Activated T-cell treated with anti-CD3 and anti-CD28 coated beads, Interleukin-2, amount 50 U/mL, for 24 hours (primary cell): ENCODE results near the gene FMNL2.
"Not testable (repeated sequence)": the region's sequence is repeated elsewhere in the genome, so short reads cannot be mapped to it uniquely, and the experiment has no call there.

Experiments used
- DNase-seq: peaks from one replicate; pipeline ENCODE4 v3.0.0-alpha.2; 2020
- H3K27ac Mint-ChIP-seq: 2 replicates; pipeline ENCODE4 v1.8.0; 2020; ENCODE audit warnings: mild to moderate bottlenecking, mixed read lengths
- H3K27me3 Mint-ChIP-seq: 2 replicates; pipeline ENCODE4 v1.8.0; 2020; ENCODE audit warnings: mixed read lengths
- H3K36me3 Mint-ChIP-seq: 2 replicates; pipeline ENCODE4 v1.8.0; 2020; ENCODE audit warnings: low read depth, mixed read lengths
- H3K4me1 Mint-ChIP-seq: 2 replicates; pipeline ENCODE4 v1.8.0; 2020; ENCODE audit warnings: low read depth, mixed read lengths
- H3K4me3 Mint-ChIP-seq: 2 replicates; pipeline ENCODE4 v1.8.0; 2020; ENCODE audit warnings: mild to moderate bottlenecking, moderate library complexity, mixed read lengths
- H3K9me3 Mint-ChIP-seq: 2 replicates; pipeline ENCODE4 v1.8.0; 2020; ENCODE audit warnings: mixed read lengths

FMNL2 gene

DNA sequence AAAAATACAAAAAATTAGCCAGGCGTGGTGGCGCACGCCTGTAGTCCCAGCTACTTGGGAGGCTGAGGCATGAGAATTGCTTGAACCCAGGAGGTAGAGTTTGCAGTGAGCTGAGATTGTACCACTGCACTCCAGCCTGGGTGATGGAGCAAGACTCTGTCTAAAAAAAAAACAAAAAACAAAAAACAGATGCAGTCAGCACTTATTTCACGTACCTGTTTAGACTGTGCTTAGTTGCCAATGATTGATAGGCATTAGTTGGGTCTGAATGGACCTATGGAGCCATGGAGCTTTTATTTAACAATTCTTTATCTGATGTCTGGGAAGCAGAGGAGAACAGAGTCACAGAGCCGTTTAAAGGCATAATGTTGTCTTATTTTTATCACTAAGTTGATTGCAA lies 139.5 kb downstream of the FMNL2 start:
- DNase-seq, H3K9me3 Mint-ChIP-seq, H3K36me3 Mint-ChIP-seq, H3K4me1 Mint-ChIP-seq, H3K4me3 Mint-ChIP-seq, H3K27ac Mint-ChIP-seq: not testable (repeated sequence)
- H3K27me3 Mint-ChIP-seq: peaks cover 14% of the 10 kb centered on the region

DNA sequence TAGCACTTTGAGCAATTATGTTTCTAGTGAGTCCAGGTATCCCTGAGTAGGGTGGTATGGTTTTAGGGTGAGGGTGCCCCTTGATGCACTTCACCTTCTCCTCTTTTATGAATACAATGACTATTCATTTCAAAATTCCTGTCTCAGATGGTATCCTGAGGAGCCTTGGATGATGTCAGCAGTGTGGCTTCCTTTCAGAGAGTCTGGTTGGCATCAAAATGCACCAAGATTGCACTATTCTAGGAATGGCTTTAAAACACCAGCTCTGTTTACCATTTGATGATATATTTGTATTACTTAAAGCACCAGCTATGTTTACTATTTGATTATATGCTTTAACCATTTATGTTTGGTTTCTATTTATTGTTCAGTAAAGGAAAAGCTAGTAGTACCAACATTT lies 141.0 kb downstream of the FMNL2 start:
- no peaks in the 10 kb centered on the region for H3K4me1 Mint-ChIP-seq

DNA sequence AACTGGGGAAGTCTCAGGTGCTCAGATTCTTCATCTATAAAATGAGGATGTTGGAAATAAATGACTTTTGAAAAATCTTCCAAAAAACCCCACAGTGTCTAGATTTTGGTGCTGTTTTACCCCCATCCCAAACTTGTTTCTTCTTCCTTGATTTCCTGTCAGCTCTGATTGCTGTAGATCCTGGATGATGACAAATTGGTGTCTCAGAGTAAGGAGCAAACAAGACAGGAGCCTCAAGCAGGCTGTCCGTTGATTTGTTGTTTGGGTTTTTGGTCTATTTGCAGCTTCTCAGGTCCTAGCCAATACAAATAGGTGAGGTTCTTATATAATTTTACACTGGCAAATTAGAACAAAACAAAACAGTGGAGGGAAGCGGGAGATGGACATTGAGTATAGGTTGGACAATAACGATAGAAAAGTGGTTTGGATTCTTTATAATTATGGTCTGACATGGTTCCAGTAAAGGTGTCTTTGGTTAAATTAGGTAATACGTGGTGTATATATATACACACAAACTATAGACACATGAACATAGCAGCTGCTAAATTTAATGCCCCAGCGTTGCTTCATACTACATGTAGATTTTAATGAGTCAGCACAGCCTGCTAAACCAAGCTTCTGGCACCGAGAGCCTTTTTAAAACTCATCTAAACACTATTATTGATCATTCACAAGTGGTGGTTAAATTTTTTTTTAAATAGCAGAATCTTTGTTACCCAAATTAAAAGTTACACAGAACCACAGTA lies 142.5 kb downstream of the FMNL2 start:
- Mint-ChIP-seq H3K27me3 (peaks cover 12% of the 10 kb centered on the region), H3K36me3 (no peaks in the 10 kb centered on the region), H3K9me3 (no peaks in the 10 kb centered on the region), H3K4me3 (no peak overlapping the region), H3K4me1 (no peaks in the 10 kb centered on the region), H3K27ac (no peak overlapping the region)
- no peak for DNase-seq

More for the DNA sequence above, 141.0 kb downstream of the FMNL2 start:
- Mint-ChIP-seq H3K4me3 (no peak overlapping the region), H3K27ac (no peak overlapping the region), H3K27me3 (peaks cover 12% of the 10 kb centered on the region), H3K9me3 (no peaks in the 10 kb centered on the region), H3K36me3 (no peaks in the 10 kb centered on the region)
- no peak for DNase-seq

DNA sequence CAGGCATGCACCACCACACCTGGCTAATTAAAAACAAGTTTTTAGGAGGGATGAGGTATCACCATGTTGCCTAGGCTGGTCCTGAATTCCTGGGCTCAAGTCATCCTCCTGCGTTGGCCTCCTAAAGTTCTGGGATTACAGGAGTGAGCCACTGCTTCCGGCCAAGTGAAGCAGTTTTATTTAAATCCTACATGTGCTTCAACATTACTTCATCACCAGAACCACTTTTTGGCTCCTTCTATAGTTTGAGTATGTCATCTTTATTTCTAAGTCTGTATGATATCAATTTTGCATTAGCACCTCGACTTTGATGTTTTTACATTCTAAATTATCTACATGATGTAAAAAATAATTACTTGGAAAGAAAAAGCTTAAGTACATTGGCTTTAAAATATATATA lies 144.3 kb downstream of the FMNL2 start:
- Mint-ChIP-seq H3K27ac (no peak overlapping the region), H3K36me3 (no peaks in the 10 kb centered on the region), H3K4me1 (no peaks in the 10 kb centered on the region), H3K27me3 (peaks cover 8% of the 10 kb centered on the region), H3K4me3 (no peak overlapping the region), H3K9me3 (no peaks in the 10 kb centered on the region)
- no peak for DNase-seq

DNA sequence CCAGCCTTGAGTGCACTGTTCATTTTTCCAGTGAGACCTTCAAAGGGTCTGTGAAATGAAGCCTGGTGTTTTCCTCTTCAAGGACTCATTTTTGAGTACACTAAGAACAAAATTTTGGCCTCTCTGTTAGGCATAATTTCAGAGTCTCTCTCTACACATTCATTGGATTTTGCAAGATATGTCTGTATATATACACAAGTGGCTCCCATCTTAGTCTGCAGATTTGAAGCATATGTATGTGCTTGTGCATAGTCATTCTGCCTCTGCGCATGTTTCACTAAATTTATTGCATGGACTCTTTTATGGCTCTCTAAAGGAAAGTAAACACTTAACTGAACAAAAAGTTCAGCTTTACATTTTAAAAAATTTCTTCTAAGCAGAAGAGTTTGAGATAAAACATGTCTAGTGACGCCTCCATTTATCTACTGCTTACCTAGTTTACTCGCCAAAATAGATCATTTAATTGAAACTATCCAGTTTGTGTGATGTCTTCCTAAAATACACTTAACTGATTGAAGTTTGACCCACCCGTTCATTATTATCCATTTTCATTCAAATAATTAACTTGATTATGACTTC lies 145.9 kb downstream of the FMNL2 start:
- Mint-ChIP-seq H3K4me1 (no peaks in the 10 kb centered on the region), H3K27me3 (peaks cover 5% of the 10 kb centered on the region), H3K27ac (no peak overlapping the region)

DNA sequence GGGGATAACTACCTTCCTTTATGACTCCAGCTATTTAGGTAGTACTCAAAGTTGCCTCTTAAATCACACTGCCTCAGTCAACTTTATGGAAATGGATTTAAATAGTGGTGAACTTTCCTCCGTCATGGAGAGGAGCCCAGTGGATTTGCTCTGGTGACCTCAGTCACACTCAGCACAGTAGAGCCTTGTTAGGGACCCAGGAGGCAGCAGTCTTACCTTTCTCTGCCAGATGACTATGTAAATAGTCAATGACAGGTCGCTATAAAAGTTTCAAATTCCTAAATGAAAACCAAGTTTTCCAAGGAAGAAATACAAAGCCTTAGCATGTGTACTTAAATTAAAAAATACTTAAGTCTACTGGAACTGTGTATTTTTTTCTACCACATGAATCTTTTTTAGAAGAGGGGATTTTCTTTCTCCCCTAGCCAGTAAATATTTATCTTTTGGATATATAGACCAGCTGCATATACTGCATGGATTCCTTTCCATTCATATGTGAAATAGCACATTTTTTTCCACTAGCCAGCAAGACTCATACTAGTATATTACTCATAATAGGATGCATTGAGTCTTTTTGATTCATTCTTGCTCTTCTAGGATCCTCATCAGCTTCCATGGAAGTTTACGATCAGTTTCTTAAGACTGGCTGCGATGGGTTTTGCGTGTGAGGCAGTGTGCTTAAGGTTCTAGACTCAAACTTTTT lies 147.1 kb downstream of the FMNL2 start:
- no peak overlapping the region for H3K27ac Mint-ChIP-seq
- H3K27me3 Mint-ChIP-seq: peaks cover 5% of the 10 kb centered on the region
- DNase-seq: no peak

More for the DNA sequence above, 145.9 kb downstream of the FMNL2 start:
- Mint-ChIP-seq H3K4me3 (no peak overlapping the region), H3K9me3 (no peaks in the 10 kb centered on the region), H3K36me3 (no peaks in the 10 kb centered on the region)
- no peak for DNase-seq

DNA sequence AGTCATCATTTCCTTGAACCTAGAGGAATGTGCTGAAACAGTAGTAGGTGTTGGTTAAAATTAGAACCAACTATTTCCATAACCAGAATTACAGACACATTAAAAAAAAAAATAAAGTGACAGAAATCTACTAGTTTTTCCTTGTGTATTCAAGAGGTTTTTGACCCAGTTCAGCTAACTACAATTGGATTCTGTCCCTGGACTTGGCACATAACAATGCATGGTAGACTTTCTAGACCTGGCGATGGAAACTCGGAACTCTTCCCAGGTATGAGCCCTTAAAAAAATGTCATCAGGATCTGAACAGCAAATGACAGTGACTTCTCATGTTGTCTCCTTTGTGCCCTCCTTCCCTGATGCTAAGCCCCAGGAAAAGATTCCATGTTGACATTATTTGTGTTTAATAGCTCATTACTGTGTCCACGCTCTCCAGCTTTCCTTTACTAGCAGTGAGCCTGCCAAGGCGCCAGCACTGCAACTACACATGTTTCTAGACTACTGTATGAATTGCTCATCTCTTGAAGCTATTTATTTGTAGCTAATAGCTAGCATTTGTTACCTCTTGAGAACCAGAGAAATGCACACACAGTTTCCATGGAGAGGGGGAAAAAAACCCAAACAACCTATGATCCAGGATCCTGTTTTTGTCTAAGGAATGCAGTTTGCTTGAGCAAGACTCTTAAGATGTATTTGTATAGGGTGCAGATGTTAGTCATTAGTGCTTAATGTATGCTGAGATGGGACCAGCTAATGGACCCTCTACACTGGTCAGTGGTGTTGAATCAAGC lies 148.5 kb downstream of the FMNL2 start:
- no peak overlapping the region for H3K27ac Mint-ChIP-seq
- H3K9me3 Mint-ChIP-seq: no peaks in the 10 kb centered on the region
- DNase-seq: no peak
- H3K36me3 Mint-ChIP-seq: no peaks in the 10 kb centered on the region
- peaks cover 5% of the 10 kb centered on the region for H3K27me3 Mint-ChIP-seq
- H3K4me3 Mint-ChIP-seq: no peak overlapping the region
- no peaks in the 10 kb centered on the region for H3K4me1 Mint-ChIP-seq

More for the DNA sequence above, 147.1 kb downstream of the FMNL2 start:
- Mint-ChIP-seq H3K36me3 (no peaks in the 10 kb centered on the region), H3K9me3 (no peaks in the 10 kb centered on the region), H3K4me3 (no peak overlapping the region), H3K4me1 (no peaks in the 10 kb centered on the region)

DNA sequence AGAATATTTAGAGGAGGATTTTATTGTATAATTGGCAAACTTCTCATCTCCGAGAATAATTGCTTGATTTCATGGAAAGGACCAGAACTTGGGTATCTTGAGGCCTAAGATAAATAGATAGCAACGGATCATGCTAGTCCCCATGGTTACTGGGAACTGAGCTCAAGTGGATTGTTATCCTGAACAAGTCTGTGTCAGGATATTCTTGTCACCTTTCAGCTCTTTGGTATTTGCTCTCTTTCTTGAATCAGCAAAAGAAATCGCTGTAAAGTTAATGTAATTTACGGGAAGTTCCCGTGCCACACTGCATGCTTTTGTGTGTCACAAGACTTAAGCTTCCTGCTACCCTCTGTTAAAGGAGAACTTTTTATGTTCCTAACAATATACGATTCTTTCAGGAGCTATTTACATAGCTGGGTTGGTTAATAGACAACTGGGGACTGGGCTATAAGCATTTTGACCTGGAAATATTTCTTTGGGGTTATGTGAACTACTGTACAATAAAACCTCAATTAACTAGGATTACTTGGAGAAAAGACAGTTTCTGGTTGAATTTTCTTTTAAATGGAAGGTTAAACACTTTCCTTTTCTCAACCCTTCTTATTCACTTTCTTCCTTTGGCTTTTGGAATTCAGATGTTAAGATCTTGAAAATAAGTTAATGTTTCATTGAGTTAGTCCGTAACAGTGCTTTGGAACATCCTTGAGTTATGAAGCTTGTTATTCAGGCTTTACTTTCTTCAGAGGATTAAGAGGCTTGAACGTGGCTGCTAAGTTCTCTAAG lies 151.2 kb downstream of the FMNL2 start:
- no peaks in the 10 kb centered on the region for H3K9me3 Mint-ChIP-seq
- H3K27me3 Mint-ChIP-seq: peaks cover 11% of the 10 kb centered on the region
- H3K4me1 Mint-ChIP-seq: no peaks in the 10 kb centered on the region
- no peak overlapping the region for H3K27ac Mint-ChIP-seq
- no peak overlapping the region for H3K4me3 Mint-ChIP-seq
- H3K36me3 Mint-ChIP-seq: no peaks in the 10 kb centered on the region
- no peak for DNase-seq

DNA sequence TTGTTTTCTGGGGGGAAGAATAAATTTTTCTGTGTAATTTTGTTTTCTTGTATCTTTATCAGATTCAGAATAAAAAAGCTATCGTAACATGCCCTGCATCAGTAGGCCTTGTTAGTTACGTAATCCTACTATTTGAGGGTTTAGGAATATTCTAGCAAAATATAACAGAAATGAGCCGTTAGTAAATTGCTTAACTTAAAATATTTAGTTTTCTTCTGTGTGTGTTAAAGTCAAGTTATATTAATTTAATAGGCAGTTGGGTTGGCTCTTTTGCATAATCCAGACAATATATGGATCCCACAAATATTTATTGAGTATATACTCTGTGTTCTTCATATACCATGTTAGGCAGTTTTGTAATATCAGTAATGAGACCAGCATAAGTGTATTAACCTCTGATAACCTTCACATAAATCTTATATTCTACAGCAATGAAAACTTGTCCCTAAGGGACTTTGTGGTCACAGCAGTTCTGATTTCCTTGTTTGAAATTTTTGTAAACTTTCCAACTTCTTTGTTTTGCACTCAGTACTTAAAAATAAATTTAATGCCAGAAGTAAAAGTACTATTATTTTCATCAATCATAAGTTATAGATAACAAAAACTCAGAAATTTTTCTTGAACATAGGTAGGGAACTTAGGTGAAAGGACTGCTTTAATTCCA lies 151.9 kb downstream of the FMNL2 start:
- Mint-ChIP-seq H3K27ac (no peak overlapping the region), H3K4me1 (no peaks in the 10 kb centered on the region), H3K4me3 (no peak overlapping the region), H3K27me3 (peaks cover 11% of the 10 kb centered on the region), H3K9me3 (no peaks in the 10 kb centered on the region), H3K36me3 (no peaks in the 10 kb centered on the region)
- DNase-seq: no peak

DNA sequence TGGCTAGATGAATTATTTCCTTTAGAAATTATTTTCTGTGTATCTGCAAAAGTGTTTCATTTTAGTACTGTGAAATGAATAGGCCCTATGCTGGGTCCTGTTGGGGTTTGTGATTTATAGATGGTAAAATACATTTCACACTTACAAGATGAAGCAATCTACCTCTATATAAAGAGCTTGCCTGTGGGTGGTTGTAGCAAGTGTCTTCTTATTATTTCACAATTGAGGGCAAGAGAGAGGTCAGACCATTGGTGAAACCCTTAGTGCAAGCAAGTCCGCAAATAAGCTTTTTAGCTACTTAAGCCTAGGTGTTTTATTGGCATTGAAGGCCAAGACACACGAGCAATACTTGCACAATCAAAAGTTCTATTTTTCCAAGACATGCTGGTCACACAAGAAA lies 153.1 kb downstream of the FMNL2 start:
- Mint-ChIP-seq H3K4me3 (no peak overlapping the region), H3K4me1 (no peaks in the 10 kb centered on the region), H3K27ac (no peak overlapping the region), H3K9me3 (no peaks in the 10 kb centered on the region), H3K27me3 (peaks cover 14% of the 10 kb centered on the region), H3K36me3 (no peaks in the 10 kb centered on the region)
- no peak for DNase-seq

DNA sequence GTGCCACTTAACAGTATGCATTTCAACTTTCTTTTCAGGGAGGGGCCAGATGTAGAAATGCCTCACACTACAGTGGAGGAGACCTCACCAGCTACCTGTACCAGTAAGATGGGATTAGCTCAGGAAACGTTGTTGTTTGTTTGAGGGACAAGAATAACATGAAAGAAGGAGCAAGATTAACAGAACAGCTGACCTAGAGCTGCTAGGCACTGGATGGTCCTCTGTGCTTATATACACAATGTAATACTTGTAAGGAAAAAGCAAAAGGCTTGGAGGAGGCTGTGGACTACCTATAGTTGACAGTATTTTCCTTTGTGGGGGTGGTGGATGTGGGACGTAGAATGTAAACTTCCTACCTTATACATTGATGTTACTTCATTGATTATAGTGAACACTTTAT lies 154.4 kb downstream of the FMNL2 start:
- H3K4me1 Mint-ChIP-seq: no peaks in the 10 kb centered on the region
- H3K27me3 Mint-ChIP-seq: peaks cover 17% of the 10 kb centered on the region
- H3K36me3 Mint-ChIP-seq: no peaks in the 10 kb centered on the region
- DNase-seq: no peak
- no peaks in the 10 kb centered on the region for H3K9me3 Mint-ChIP-seq
- no peak overlapping the region for H3K4me3 Mint-ChIP-seq
- H3K27ac Mint-ChIP-seq: no peak overlapping the region

DNA sequence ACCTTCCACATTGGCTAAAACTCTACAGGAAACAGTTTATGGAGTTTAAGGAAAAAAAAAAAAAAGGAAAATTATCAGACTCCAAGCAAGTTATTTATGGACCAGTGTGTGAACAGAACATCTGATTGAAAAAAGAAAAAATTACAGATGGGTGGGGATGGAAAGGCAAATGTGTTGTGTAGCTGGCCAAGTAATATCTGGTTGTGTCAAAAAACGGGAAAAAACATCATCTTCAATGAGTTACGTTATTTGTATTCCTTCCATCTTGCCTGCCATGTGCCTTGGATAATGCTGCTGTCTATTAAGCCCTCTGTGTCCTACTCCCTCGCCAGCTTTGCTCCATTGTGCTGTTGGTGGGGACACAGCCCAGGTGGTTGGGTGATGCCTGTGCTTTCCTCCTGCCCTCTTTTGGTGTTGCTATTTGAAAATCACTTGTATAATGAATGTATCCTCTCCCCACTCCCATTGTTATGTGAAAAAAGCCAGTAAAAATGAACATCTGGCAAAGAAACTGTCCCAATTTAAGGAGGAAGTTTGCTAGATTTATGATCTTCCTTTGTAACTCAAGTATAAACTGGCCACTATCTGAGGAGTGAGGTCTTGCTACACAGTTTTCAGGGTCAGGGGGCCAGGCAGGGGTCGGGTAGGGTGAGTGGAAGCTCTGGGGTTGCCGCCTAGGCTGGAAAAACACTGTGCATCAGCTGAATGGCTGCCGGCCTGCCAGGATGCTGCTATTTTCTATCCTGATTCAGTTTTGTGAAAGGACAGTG lies 155.9 kb downstream of the FMNL2 start:
- Mint-ChIP-seq H3K4me3 (no peak overlapping the region), H3K9me3 (no peaks in the 10 kb centered on the region), H3K36me3 (no peaks in the 10 kb centered on the region), H3K4me1 (no peaks in the 10 kb centered on the region), H3K27ac (no peak overlapping the region), H3K27me3 (peaks cover 23% of the 10 kb centered on the region)
- no peak for DNase-seq

DNA sequence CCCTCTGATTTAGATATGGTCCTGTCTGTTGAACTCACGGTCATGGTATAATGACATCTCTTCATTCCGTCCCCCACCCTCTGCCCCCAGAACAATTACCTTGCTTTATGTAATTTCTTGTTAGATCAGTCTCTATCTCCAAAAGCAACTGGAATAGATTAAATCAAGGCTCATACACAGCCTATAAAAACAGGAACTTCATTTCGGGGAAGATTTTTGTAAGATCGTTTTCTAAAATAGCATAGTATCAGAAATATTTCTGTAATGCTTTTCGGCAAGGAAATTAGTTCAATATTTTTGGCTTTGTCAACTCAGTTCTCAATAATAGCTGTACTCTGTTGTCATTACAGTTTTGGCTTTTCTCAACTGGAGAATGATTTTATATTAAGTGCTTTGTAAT lies 157.2 kb downstream of the FMNL2 start:
- no peaks in the 10 kb centered on the region for H3K9me3 Mint-ChIP-seq
- peaks cover 29% of the 10 kb centered on the region for H3K27me3 Mint-ChIP-seq
- H3K36me3 Mint-ChIP-seq: no peaks in the 10 kb centered on the region
- H3K4me1 Mint-ChIP-seq: no peaks in the 10 kb centered on the region
- no peak for DNase-seq
- no peak overlapping the region for H3K4me3 Mint-ChIP-seq
- H3K27ac Mint-ChIP-seq: no peak overlapping the region
